ENCODE measurements around the gene DUS3L. TPM values are rescaled to one million over a fixed set of nuclear protein-coding genes. Genes with fewer than 3 reads are reported as not detected.

The DUS3L gene
- total and polyA plus RNA-seq, 2 of the 8 experiments (the other 6 are each of a cell fraction or from before 2014, with no cell fraction given) = 37.6 to 39.1 TPM

GRCh38 chr19:5809469-5809868 lies 18.5 kb upstream of the DUS3L start (continued):
- TF ChIP-seq CBX8 (IDR thresholded peaks at IDR 0.05; ENCODE audit: borderline replicate concordance, low read depth, low read length) (no peak), CTCF (IDR thresholded peaks at IDR 0.05; ENCODE audit: control extremely low read depth in 1 of 3, insufficient read depth in 1 of 3, low read depth in 1 of 3, low read length in 3 of 3) (no peak)
